Ectodermal cell (in vitro differentiated cells): ENCODE results near the gene TSPAN3.

Experiments
- H3K27ac ChIP-seq: 2 replicates; pipeline ENCODE4 v1.7.0; 2013; ENCODE audit warnings: mild to moderate bottlenecking, low read depth, low read length; ENCODE audit not compliant: insufficient read depth, poor library complexity, severe bottlenecking
- H3K27me3 ChIP-seq: 2 replicates; pipeline ENCODE4 v1.7.0; 2013; ENCODE audit warnings: mild to moderate bottlenecking, low read length; ENCODE audit not compliant: insufficient read depth, control insufficient read depth, poor library complexity, severe bottlenecking
- H3K36me3 ChIP-seq: one replicate; pipeline ENCODE4 v1.7.0; 2013; ENCODE audit warnings: low read length; ENCODE audit not compliant: control insufficient read depth, insufficient read depth
- H3K4me1 ChIP-seq: one replicate; pipeline ENCODE4 v1.7.0; 2013; ENCODE audit warnings: low read length; ENCODE audit not compliant: control insufficient read depth, insufficient read depth
- H3K4me3 ChIP-seq: 2 replicates; pipeline ENCODE4 v1.7.0; 2013; ENCODE audit warnings: low read depth, low read length, control low read depth; ENCODE audit not compliant: insufficient read depth
- H3K9me3 ChIP-seq: 2 replicates; pipeline ENCODE4 v1.7.0; 2013; ENCODE audit warnings: mild to moderate bottlenecking, low read length, moderate library complexity; ENCODE audit not compliant: control insufficient read depth
- WGBS, 2 experiments: methylation state at CpG; one replicate each; pipeline ENCODE4 v1.1.7; 2013; ENCODE audit warnings: missing lambda C conversion rate in 2 of 2; 5-methylcytosine and 5-hydroxymethylcytosine counted together

TSPAN3 gene

DNA sequence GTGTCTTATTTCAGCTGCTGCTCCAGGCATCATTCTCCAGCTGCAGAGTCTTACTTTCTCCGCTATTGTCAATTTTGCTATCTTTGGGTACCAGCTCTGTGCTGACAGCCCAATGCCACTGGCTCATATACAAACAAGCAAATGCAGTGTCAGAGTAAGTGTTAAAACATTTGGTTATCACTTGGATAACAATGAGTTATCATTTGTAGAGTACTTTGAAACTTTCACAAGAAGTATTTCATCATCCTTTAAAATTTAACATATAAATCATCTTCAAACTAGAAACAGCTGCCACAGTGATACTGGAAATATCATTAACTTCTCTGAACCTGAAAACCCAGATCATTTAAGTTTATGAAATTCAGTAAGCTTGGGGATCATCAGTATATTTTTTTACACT lies 13.8 kb downstream of the TSPAN3 start:
- Histone ChIP-seq H3K27me3 (no peaks in the 10 kb centered on the region), H3K27ac (no peak overlapping the region), H3K9me3 (no peaks in the 10 kb centered on the region), H3K4me1 (no peaks in the 10 kb centered on the region), H3K36me3 (no peaks in the 10 kb centered on the region), H3K4me3 (no peak overlapping the region)
- 88 to 93% methylated on average over 1 of the region's 1 CpG for WGBS, 2 experiments

DNA sequence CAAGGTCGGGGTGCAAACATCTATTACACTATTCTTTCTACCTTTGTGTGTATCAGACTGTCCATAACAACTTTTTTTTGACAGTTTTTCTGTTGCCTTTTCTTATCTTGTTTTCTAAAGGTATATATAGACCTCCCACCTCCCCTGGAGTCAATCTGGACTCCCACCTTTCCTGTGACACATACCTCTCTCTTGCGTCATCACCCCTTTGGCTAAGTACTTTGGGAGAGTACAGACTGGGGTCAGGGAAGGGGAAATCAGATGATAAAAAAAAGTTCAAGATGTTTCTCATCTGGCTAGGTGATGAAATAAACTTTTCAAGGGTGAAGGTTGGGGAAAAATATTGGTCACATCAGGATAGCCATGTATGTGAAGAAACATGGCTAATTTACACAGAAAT lies 17.2 kb downstream of the TSPAN3 start:
- 96 to 100% methylated on average over 2 of the region's 2 CpGs for WGBS, 2 experiments
- no peaks in the 10 kb centered on the region for H3K27me3 ChIP-seq
- no peaks in the 10 kb centered on the region for H3K4me1 ChIP-seq
- H3K4me3 ChIP-seq: no peak overlapping the region
- H3K9me3 ChIP-seq: no peaks in the 10 kb centered on the region
- H3K27ac ChIP-seq: no peak overlapping the region
- no peaks in the 10 kb centered on the region for H3K36me3 ChIP-seq

DNA sequence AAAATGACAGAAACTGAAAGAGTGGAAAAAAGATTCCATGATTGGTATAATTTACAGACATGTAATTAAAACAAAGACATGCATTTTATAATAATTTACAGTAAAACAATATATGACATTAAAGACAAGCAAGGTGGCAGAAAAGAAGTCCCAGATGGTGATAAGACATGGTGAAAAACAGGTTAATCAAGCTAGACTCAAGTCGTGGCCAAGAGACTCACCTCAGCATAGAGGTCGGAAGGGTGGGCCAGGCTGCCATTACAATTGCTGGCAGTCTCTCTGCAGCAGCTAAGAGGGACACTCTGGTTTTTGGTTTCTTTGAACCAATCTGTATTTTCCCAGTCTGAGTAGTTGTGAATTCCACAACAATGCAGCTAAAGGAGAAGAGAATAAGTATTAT lies 18.4 kb downstream of the TSPAN3 start:
- Histone ChIP-seq H3K4me1 (no peaks in the 10 kb centered on the region), H3K27me3 (no peaks in the 10 kb centered on the region), H3K4me3 (no peak overlapping the region), H3K9me3 (no peaks in the 10 kb centered on the region), H3K36me3 (no peaks in the 10 kb centered on the region), H3K27ac (no peak overlapping the region)
- WGBS, 2 experiments: 86 to 90% methylated on average over 2 of the region's 2 CpGs

DNA sequence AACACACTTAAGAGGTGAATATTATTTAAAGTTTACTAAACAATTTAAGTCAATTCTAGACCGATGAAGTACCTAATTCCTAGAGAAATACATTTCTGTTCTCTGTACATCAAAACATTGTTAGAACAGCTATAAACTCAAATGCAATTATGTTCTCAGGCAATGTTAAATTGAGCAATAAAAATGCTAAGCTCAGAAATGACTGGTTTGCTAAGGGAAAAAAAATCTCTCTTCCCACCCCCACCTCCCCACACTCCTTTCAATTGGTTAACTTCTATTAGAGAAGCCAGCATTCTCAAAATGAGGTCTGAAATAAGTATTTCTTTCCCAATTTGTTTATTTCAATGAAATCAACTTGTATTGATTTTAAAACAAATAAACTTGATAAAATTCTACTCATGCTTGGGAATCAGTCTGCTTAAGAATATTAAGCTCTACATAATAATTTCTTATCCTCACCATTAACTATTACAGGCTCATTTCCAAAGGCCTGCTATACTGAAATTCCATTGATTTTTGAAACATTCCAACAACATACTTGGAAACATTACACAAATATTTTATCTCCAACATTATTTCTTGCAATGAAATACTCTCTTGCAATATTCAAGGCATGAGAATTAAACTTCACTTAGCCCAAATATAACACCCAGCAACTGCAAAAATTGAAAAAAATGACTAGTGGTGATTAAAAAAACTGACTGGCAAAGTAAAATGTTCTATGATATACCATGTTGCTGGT lies 22.6 kb downstream of the TSPAN3 start:
- Histone ChIP-seq H3K27ac (no peak overlapping the region), H3K4me3 (no peak overlapping the region), H3K36me3 (peaks cover 22% of the 10 kb centered on the region), H3K4me1 (no peaks in the 10 kb centered on the region), H3K9me3 (no peaks in the 10 kb centered on the region), H3K27me3 (no peaks in the 10 kb centered on the region)
- 100% methylated on average over 1 of the region's 1 CpG; no CpG with 5 or more reads in 1 of the 2 experiments for WGBS, 2 experiments

DNA sequence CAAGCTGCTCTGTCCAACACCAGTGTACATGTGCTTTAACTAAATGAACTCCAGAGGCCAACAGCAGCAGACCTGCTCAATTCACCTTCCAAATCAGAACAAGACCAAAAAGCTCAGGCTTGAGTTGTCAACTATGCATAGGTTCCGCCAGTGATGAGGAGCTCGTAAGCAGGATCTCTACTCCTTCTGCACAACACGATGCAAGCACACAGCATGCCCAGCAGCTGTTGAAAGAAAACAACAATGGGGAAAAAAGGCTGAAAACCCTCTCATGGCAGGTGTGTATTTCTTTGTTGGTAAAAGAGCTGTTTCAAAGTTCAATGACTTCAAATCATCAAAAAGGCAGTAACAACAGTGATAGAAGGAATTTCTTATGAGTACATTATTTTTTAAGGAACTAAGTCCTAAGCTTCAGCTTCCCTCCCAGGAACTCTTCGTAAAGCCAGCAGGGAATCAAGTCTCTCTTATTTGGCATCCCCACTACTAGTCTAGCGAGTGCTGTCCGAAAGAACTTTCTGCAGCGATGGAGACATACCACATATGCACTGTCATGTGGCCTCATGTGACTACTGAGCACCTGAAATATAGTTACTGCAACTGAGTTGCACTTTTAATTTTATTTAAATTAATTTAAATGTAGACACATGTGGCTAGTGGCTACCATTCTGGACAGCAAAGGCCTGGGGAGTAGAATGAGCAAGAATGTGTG lies 24.1 kb downstream of the TSPAN3 start:
- H3K4me1 ChIP-seq: no peaks in the 10 kb centered on the region
- whole genome bisulfite sequencing, 2 experiments: 87 to 90% methylated on average over 7 of the region's 7 CpGs
- no peaks in the 10 kb centered on the region for H3K9me3 ChIP-seq
- no peak overlapping the region for H3K4me3 ChIP-seq
- H3K27me3 ChIP-seq: no peaks in the 10 kb centered on the region
- no peak overlapping the region for H3K27ac ChIP-seq
- H3K36me3 ChIP-seq: peaks cover 32% of the 10 kb centered on the region

DNA sequence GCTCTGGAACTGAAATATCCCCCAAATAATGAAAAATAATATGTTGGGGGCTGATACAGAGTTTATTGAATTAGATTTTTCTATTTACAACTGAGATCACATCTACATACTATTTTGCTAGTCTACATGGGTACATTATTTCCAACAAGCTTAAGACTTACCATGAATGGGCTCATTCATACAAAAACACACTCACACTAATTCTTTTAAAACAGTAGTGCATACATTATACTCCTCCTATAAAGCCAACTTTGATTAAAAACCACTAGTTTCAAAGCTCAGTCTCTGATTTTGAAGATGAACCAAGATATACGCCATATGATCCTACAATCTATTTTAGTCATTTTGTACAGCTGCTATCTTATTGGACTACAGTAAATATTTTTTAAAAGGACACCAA lies 24.9 kb downstream of the TSPAN3 start:
- Histone ChIP-seq H3K27ac (no peak overlapping the region), H3K9me3 (no peaks in the 10 kb centered on the region), H3K4me3 (no peak overlapping the region), H3K4me1 (no peaks in the 10 kb centered on the region), H3K27me3 (no peaks in the 10 kb centered on the region), H3K36me3 (peaks cover 32% of the 10 kb centered on the region)
- 87 to 95% methylated on average over 1 of the region's 1 CpG for WGBS, 2 experiments

DNA sequence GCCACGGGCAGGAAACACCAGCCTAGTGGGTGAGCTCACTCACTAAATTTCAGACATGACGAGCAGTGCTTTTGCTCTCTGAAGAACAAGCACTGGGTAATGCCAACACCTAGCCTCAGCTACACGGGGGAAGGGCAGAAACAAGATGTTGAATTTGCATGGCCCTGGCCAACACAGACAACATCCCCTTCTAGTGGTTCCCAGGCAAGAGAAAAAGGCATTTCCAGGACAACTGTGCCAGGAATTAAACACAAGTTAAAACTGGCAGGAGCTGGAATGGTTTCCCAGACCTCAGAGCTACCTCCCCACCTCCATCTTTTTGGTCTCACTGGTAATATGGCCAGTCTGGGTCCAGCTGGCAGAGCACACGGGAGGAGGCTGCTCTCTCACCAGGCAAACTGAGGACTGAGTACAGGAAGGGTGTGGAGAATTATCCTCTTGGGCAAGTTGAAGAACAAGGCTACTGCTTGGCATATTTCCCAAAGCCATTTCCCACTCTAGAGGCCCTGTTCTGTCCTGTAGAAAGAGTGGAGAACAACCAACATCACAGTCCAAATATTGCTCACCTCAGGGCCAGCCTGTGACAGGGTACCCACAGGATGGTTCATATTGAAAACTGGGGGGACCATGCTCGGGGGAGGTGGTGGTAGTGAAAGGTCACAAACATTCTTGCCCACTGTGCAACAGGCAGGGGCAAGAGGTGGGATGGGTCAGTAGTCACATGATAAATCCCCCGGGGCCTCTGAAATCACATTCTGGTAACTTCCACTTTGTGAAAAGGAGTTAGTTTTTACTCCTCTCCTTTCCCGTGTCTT lies 26.5 kb downstream of the TSPAN3 start:
- Histone ChIP-seq H3K27ac (no peak overlapping the region), H3K9me3 (no peaks in the 10 kb centered on the region), H3K4me3 (no peak overlapping the region), H3K36me3 (peaks cover 32% of the 10 kb centered on the region), H3K4me1 (no peaks in the 10 kb centered on the region), H3K27me3 (no peaks in the 10 kb centered on the region)
- 92 to 93% methylated on average over 7 of the region's 7 CpGs for WGBS, 2 experiments

DNA sequence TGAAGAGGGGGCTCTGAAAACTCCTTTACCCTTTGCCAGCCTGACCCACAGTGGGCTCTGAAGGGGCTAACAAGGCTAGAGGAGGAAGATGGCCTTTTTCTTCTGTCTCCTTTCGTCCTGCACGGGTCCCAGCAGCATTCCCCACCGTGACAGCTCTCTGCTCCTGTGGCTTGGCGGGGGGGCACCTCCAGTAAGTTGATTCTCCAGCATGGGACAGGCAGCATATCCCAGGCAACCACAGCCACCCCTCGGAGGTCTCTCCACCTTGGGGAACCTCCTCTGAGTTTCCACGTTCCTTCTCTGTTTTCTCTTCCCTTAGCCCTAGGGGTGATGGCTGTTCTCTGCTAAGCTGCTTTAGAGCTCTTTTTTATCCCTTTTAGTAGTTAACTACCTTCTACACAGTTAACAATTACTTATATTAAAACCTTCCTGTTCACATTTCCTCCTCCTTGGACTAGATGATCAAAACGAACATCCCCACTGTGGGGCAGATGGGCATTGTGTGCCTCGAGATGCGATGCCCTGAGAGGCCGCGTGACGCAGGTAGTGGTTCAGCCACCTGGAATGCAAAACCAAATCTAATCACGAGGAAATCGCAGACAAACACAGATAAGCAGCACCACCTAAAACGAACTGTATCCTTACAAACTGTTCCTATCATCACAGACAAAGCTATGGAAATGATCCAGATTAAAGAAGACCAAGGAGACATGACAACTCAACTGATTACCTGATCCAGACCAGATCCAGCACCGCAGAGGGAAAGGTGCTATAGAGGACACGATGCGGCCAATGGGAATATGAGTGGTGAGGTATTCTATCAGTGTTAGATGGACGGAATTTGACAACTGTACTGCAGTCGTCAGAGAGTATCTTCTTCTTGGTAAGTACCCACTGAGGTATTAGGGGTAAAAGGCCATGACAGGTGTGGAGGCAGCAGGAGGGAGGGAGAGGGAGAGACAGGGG lies 27.7 kb downstream of the TSPAN3 start:
- Histone ChIP-seq H3K9me3 (no peaks in the 10 kb centered on the region), H3K4me1 (no peaks in the 10 kb centered on the region), H3K27ac (no peak overlapping the region), H3K36me3 (peaks cover 32% of the 10 kb centered on the region), H3K27me3 (no peaks in the 10 kb centered on the region), H3K4me3 (no peak overlapping the region)
- 89 to 90% methylated on average over 20 of the region's 20 CpGs for WGBS, 2 experiments

DNA sequence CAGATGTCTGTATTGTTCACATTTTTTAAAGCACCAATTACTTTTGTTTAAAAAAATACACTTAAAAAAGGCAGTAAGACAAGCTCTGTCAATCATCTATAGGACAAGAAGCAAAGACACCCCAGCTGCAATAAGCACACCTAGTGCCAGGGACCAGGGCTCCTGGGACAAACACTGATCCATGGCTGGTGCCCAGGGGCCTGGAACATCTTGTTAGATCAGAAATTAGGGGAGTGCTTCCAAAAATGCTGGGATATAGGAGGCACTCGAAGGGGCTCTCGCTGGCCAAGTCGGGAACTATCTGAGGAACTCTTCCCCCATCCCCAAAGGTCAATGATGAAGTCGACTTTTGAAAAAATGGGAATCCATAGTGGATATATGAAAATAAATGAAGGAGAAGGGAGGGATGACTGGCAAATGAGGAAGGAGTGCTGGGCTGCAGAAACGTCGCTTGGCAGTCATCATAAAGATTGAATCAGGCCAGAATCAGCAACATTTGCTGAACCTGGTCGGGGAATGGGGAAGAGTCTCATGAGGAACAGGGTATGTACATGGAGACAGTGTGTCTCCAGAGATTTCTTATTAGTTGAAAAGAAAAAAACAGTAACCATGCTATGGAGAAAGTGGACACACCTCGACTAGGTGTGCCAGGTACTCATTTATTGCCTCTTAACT lies 28.5 kb downstream of the TSPAN3 start:
- 92 to 95% methylated on average over 8 of the region's 8 CpGs for WGBS, 2 experiments

More for the DNA sequence above, 28.5 kb downstream of the TSPAN3 start:
- peaks cover 35% of the 10 kb centered on the region for H3K36me3 ChIP-seq
- no peaks in the 10 kb centered on the region for H3K4me1 ChIP-seq
- H3K4me3 ChIP-seq: no peak overlapping the region
- H3K27ac ChIP-seq: no peak overlapping the region
- no peaks in the 10 kb centered on the region for H3K9me3 ChIP-seq
- no peaks in the 10 kb centered on the region for H3K27me3 ChIP-seq
